ENCODE results near the gene METRN.
"Not testable (repeated sequence)": the region's sequence is repeated elsewhere in the genome, so short reads cannot be mapped to it uniquely, and the experiment has no call there.

METRN gene

DNA sequence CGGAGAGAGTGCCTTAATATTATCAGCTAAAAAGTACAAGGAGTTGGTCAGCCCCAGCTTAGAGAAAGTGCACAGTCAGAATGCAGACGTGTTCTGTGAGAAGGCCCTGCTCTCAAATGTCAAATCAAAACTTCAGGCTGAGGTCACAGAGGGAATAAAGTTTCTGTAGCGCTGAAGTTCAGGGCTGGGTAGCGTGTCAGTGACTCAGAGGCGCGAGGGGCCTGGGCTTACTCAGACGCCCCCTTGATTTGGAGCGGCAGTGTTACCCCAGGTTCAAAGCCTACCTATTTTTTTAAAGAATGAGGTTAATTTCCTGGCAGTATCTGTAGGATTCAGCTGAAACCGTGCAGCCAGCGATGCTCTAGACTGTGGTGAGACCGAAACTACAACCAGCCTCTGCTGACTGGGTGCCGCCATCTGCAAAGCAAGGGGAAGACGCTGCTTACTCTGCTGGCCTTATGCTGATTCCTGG, 21.1 kb downstream of the METRN start:
- DNase-seq (ENCODE audit: low spot score) = no peak

DNA sequence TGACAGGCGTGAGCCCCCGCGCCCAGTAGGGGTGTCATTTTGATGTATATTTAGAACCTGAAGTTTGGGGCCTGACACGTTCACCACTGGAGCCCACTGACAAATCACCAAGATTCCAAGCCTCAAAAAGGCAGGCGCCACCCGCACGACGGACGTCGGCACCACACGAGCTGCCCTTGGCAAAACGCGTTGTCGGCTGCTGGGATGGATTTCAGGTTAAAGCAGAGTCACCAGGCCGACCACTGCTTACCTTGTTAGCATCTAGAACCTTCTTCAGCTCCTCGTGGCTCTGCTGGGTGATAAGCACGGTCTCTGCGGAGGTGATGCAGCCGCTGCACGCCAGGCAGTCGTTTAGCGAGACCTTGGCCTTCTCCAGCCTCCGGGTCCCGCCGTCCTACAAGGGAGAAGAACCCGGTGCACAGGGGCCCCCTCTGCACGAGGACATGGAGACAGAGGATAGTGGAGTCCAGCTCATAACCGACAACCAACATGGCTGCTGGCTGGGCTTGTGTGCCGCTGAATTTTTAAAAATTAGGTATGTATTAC, 22.1 kb downstream of the METRN start:
- no peak for DNase-seq (ENCODE audit: low spot score)

GRCh38 chr16:739560-740458, 24.9 kb downstream of the METRN start:
- no peak for DNase-seq (ENCODE audit: low spot score)

- no peak for DNase-seq (ENCODE audit: low spot score)
These were observed 25.5 kb downstream of the METRN start for GRCh38 chr16:740459-740763.

- DNase-seq (ENCODE audit: low spot score) = peak; percentile 86
These were observed 26.0 kb downstream of the METRN start, which contains the start of gene CIAO3 for GRCh38 chr16:740764-741505. Gene CIAO3, minus strand, starts transcription at chr16:740997. Its CDS starts 12 bp downstream, at chr16:740985.

GRCh38 chr16:741986-742629, 27.2 kb downstream of the METRN start:
- no peak for DNase-seq (ENCODE audit: low spot score)

GRCh38 chr16:742894-743293, 28.0 kb downstream of the METRN start:
- DNase-seq (ENCODE audit: low spot score) = not testable (repeated sequence)

DNA sequence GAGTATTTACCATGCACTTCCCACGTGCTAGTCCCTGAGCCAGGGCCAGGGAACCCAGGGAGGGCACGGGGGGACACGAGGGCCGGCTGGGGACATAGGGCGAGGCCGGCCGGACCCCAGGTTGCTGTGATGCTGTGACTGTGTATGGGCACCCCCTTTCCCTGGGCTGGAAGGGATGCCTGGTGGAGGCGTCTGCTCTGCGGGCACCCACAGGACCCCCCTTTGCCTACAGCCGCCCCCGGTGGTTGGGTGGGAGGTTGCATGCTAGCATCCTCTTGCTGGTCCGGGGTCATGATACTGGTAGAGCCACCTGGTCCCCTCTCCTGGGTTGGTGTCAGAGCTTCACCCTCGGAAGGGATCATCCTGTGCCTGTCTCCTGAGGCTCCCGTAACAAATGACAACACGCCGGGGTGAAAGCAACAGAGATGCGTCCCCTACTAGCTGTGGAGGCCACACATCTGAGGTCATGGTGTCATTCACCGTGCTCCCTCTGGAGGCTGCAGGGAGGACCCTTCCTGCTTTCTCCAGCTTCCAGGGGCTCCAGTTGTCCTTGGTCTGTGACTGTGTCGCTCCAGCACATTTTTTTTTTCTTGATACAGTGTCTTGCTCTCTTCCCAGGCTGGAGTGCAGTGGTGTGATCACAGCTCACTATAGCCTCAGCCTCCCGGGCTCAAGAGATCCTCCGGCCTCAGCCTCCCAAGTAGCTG, 29.0 kb downstream of the METRN start:
- DNase-seq (ENCODE audit: low spot score) = no peak

- DNase-seq (ENCODE audit: low spot score) = no peak
These were observed 30.8 kb downstream of the METRN start for GRCh38 chr16:745739-746138.

DNA sequence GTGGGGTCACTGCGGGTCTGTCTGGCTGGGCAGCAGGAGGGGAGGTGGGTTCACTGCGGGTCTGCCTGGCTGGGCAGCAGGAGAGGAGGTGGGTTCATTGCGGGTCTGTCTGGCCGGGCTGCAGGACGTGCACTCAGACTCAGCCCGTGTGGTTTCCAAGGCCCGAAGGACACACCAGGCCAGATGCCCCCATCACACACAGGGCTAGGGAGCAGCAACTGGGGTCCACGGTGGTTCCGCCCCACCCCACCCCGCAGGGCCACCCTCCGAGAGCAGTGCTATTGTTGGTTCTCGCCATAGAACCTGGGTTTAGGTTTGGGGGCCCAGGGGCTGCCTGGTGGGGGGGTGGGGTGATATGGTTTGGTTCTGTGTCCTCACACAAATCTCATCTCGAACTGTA, 31.7 kb downstream of the METRN start:
- DNase-seq (ENCODE audit: low spot score) = no peak

GRCh38 chr16:747978-748746, 33.2 kb downstream of the METRN start:
- no peak for DNase-seq (ENCODE audit: low spot score)

DNA sequence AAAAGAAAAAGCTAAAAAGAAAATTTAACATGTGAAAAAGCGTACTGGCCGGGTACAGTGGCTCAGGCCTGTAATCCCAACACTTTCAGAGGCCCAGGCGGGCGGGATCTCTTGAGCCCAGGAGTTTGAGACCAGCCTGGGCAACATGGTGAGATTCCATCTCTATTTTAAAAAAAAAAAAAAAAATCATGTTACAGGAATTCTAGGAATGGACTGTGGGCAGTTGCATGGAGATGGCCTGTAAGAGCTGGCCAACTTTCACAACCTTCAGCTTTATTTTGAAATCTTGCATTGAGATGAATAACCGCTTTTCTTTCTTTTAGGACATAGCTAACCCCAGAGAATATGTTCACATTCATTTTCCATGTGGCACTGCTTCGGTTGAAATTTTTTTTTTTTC, 34.1 kb downstream of the METRN start:
- no peak for DNase-seq (ENCODE audit: low spot score)

DNA sequence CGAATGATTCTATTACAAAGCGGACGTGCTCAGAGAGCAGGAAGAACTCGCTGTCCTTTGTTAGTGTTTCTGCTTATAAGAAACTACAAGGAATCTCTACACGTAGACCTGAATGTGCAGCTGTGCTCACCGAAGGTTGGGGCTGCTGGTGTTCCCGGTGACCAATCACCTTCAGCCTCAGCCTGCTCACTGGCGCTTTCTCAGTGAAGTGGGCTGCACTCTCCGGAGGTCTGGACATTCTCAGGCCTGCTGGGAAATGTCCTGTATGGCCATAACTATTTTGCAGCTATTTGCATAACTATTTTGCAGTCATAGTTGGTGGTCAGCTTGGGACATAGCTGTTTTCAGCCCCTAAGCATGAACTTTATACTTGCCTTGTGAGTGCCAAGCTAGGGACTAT, 35.6 kb downstream of the METRN start:
- DNase-seq (ENCODE audit: low spot score) = no peak

DNA sequence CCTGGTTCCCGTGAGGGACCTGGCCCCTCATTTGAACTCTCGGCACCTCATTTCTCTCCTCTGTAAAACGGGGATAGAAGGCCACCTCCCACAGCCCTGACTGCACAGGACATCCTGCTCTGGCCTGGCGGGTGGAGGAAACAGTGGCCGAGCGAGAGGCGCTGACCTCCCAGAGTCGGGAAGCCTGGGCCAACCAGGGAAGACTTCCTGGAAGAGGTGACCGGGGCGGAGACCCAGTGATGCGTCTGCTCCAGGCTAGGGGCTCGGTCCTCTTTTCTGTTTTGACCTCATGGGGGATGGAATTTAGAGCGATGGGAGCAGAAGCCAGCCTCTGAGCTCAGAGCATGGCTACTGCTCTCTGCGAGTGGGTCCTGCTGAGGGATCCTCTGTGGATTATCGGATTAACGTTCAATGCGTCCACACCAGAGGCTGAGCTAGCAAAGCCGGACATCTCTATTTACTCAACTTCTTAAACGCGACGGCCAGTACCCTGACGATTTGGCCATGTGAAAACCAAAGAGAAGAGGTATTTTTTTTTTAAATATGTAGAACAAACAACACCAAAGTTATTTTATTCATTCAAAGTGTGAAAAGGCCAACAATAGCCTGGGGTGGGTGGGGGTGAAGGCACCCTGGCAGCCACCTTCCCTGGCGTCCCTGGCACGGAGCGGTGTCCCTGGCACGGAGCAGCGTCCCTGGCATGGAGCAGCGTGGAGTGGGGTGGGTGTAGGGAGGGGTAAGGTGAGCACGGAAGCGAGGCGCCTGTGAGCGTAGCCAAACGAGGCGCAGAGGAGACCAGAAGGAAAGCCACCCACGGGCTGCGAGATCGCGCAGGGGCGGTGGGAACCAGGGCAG, 36.5 kb downstream of the METRN start:
- DNase-seq (ENCODE audit: low spot score) = peak; percentile 39

DNA sequence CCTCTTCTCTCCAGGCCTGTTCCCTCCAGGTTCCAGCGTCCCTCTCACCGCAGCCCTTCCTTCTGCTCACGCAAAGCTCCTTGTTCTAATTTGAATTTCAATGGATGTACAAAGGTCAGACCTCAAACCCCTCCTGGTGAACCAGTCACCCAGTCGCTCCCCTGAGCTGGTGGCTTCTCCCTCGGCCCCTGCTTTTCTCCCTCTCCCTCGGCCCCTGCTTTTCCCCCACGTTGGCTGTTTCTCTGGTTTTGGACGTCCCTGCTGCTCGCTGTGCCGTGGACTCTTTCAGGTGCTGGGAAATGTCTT, 37.0 kb downstream of the METRN start:
- no peak for DNase-seq (ENCODE audit: low spot score)

GRCh38 chr16:754121-754607, 39.2 kb downstream of the METRN start:
- DNase-seq (ENCODE audit: low spot score) = not testable (repeated sequence)

- DNase-seq (ENCODE audit: low spot score) = no peak
These were observed 39.7 kb downstream of the METRN start for GRCh38 chr16:754656-755055.

GRCh38 chr16:756428-756827, 41.5 kb downstream of the METRN start:
- no peak for DNase-seq (ENCODE audit: low spot score)

DNA sequence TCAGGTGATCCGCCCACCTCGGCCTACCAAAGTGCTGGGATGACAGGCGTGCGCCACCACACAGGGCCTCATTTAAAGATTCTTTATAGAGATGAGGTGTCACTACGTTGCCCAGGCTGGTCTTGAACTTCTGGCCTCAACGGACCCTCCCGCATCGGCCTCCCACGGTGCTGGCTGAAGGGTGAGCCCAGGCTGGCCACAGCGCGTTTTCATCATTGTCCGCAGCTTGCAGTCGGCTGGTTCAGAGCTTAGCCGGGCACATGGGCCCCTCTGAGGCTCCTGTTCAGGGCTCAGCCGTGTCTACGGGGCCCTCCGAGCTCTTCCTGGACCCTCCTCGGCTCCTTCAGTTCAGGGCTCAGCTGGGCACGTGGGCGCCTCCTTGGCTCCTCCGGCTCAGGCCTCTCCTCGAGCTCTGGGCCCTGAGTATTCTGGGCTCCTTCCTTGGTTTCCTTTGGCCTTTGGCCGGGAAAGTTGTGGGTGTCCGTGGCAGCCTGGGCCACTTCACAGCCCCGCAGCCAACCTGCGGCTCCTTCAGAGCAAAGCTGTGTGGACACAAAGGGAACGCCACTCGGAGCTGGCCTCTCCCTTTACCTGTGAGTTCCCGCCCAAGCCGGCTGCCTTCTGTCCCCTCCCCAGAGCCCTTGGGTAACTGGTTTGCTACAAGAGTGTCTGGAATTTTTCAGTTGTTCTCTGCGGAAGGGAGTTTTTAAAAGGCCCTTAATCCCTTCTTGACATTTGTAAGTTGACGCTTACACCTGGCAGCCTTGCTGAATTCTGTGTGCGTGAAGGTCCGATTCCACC, 44.4 kb downstream of the METRN start:
- no peak for DNase-seq (ENCODE audit: low spot score)

Data from Ammon's horn (tissue), 1 donor.